Lower leg skin (tissue), 3 donors: ENCODE data around the gene OR4K5.

Source experiments
- CTCF ChIP-seq, 3 donors: fragments of 450-650 bp; IDR thresholded peaks; one replicate each; pipeline ENCODE4 v1.5.1; 2016; ENCODE audit warnings: antibody characterized with exemption in 3 of 3, mild to moderate bottlenecking in 3 of 3, moderate library complexity in 2 of 3
- POLR2A ChIP-seq, 2 donors: fragments of 450-650 bp; IDR thresholded peaks; one replicate each; pipeline ENCODE4 v1.6.1; 2016 to 2017; ENCODE audit warnings: antibody characterized with exemption in 2 of 2, mild to moderate bottlenecking in 1 of 2, moderate library complexity in 1 of 2

DNA sequence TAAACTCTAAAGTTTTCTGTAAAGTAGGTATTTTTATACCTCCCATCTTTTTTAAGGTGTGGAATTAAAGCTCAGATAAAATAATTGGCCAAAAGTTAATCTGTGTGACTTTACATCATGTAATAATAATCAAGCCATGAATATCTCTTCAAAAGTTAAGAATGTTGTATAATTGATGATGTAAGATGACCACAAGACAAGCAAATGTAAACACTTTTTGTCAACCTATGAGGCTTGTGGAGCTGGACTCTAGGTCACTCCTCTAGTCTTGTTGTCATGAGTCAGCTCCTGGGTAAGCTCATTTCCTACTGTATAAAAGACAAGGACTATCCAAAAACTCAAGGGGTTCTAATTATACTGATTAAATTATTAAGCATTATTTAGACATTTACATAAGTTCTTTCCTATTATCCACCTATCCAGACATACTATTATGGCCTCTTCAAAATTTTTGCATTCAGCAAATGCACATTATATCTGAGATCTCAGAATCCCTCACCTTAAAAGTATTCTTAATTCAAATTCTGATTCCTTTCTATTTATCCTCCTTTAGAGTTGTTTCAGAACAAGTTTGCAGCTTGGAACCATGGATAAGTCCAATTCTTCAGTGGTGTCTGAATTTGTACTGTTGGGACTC is at the start of gene OR4K5:
- no peak for TF ChIP-seq CTCF (IDR thresholded peaks at IDR 0.05)
- no peak for TF ChIP-seq POLR2A (IDR thresholded peaks at IDR 0.05)
